Body of pancreas (tissue), 4 donors: Measurements from ENCODE around the gene ACVRL1.

ENCODE experiments used
- CTCF ChIP-seq, 7 experiments: fragments of 450-650 bp in 4 of 7; fragments of 200-600 bp in 3 of 7; sonication (generic) in 3 of 7; IDR thresholded peaks; one replicate each; pipeline ENCODE4 v1.5.1; 2016 to 2019; ENCODE audit warnings: antibody characterized with exemption in 7 of 7
- POLR2A ChIP-seq, 3 donors: fragments of 450-650 bp; IDR thresholded peaks; one replicate each; pipeline ENCODE4 v1.6.1; 2016; ENCODE audit warnings: antibody characterized with exemption in 3 of 3, mild to moderate bottlenecking in 2 of 3

- TF ChIP-seq CTCF (IDR thresholded peaks at IDR 0.05), result no peak
- peak in 2 of 3 donors; percentile 66 to 69 for TF ChIP-seq POLR2A (IDR thresholded peaks at IDR 0.05)
Observed at GRCh38 chr12:51954561-51955361, 47.5 kb downstream of the ACVRL1 start.
